MM.1S (cell line): ENCODE data around the gene ALG9.

Experiments used
- EZH2 ChIP-seq: fragments of 300-600 bp; sonication (generic); optimal IDR thresholded peaks from 2 replicates; pipeline ENCODE3; 2017; ENCODE audit warnings: low read depth, mild to moderate bottlenecking, antibody characterized with exemption, low read length, mixed read lengths
- EZH2phosphoT487 ChIP-seq: fragments of 300-600 bp; sonication (generic); IDR thresholded peaks from 2 replicates; pipeline ENCODE4 v1.6.1; 2018; ENCODE audit warnings: antibody characterized with exemption, low read length
- TF ChIP-seq, protein P1 (sequence below): fragments of 300-600 bp; sonication (generic); IDR thresholded peaks from 2 replicates; pipeline ENCODE4 v1.5.1; 2016; ENCODE audit warnings: antibody characterized with exemption, low read length, mixed read lengths

DNA sequence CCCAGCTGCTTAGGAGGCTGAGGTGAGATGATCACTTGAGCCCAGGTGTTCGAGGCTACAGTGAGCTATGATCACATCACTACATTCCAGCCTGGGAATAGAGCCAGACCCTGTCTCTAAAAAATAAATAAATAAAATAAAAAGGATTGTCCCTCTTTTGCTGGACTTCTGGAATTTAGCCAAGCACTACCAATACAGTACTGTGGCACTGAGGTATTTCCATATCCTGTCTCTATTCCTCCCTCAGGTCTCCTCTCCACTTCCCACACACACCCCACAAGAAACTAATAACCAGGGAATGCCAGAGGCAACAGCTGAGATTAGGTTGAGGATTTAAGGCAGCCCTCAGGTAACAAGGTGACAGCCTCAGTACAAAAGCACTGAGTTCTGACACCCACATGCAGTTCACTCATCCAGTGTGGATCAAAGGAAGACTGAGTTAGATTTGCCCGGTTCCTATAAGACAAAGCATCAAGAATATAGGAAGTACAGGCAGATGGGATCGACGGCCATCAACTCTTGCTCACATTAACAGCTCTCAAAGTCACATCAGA is 100.7 kb downstream of the ALG9 start:
- TF ChIP-seq EZH2 = no peak
- TF ChIP-seq, protein P1, sequence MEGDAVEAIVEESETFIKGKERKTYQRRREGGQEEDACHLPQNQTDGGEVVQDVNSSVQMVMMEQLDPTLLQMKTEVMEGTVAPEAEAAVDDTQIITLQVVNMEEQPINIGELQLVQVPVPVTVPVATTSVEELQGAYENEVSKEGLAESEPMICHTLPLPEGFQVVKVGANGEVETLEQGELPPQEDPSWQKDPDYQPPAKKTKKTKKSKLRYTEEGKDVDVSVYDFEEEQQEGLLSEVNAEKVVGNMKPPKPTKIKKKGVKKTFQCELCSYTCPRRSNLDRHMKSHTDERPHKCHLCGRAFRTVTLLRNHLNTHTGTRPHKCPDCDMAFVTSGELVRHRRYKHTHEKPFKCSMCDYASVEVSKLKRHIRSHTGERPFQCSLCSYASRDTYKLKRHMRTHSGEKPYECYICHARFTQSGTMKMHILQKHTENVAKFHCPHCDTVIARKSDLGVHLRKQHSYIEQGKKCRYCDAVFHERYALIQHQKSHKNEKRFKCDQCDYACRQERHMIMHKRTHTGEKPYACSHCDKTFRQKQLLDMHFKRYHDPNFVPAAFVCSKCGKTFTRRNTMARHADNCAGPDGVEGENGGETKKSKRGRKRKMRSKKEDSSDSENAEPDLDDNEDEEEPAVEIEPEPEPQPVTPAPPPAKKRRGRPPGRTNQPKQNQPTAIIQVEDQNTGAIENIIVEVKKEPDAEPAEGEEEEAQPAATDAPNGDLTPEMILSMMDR = no peak
- TF ChIP-seq EZH2phosphoT487 = no peak
